Loucy (cell line): Measurements from ENCODE around the gene PITX3.
"Not testable (repeated sequence)": the region's sequence is repeated elsewhere in the genome, so short reads cannot be mapped to it uniquely, and the experiment has no call there.

Source experiments
- EZH2phosphoT487 ChIP-seq: fragments of 200-600 bp; IDR thresholded peaks from 2 replicates; pipeline ENCODE4 v1.6.1; 2018; ENCODE audit warnings: antibody characterized with exemption, mild to moderate bottlenecking, moderate library complexity, borderline replicate concordance
- TF ChIP-seq, protein P1 (sequence below): fragments of 200-600 bp; sonication (generic); conservative IDR thresholded peaks from 2 replicates; pipeline ENCODE4 v1.5.1; 2014; ENCODE audit warnings: mild to moderate bottlenecking, antibody characterized with exemption, low read length

- TF ChIP-seq, protein P1, sequence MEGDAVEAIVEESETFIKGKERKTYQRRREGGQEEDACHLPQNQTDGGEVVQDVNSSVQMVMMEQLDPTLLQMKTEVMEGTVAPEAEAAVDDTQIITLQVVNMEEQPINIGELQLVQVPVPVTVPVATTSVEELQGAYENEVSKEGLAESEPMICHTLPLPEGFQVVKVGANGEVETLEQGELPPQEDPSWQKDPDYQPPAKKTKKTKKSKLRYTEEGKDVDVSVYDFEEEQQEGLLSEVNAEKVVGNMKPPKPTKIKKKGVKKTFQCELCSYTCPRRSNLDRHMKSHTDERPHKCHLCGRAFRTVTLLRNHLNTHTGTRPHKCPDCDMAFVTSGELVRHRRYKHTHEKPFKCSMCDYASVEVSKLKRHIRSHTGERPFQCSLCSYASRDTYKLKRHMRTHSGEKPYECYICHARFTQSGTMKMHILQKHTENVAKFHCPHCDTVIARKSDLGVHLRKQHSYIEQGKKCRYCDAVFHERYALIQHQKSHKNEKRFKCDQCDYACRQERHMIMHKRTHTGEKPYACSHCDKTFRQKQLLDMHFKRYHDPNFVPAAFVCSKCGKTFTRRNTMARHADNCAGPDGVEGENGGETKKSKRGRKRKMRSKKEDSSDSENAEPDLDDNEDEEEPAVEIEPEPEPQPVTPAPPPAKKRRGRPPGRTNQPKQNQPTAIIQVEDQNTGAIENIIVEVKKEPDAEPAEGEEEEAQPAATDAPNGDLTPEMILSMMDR: not testable (repeated sequence)
- not testable (repeated sequence) for TF ChIP-seq EZH2phosphoT487
These were observed 27.7 kb downstream of the PITX3 start for GRCh38 chr10:102213599-102213998.
